ENCODE results near the gene SUN1. TPM values are rescaled to one million over a fixed set of nuclear protein-coding genes. Genes with fewer than 3 reads are reported as not detected.
A peak's percentile ranks its signal among the peaks of the same experiment; 100 is the strongest.

The SUN1 gene
- total RNA-seq, 1 experiment from 2014 or later = 158 TPM

- TF ChIP-seq HMGXB4 (CRISPR knock-in tag; IDR thresholded peaks at IDR 0.05) (no peak), RORB (CRISPR knock-in tag; IDR thresholded peaks at IDR 0.05) (no peak), FOXK1 (CRISPR knock-in tag; IDR thresholded peaks at IDR 0.05) (peak; percentile 98), PRDM15 (CRISPR knock-in tag; IDR thresholded peaks at IDR 0.05) (peak; percentile 59), SMAD3 (CRISPR knock-in tag; IDR thresholded peaks at IDR 0.05; ENCODE audit: borderline replicate concordance) (peak; percentile 94), JUN (CRISPR knock-in tag; IDR thresholded peaks at IDR 0.05) (peak; percentile 88), KAT7 (CRISPR knock-in tag; IDR thresholded peaks at IDR 0.05; ENCODE audit: borderline replicate concordance) (peak; percentile 76; the same call in 1 of the 2 replicates), TCF7 (CRISPR knock-in tag; IDR thresholded peaks at IDR 0.05; ENCODE audit: low read depth) (0 out of 2 replicates have a peak, but pooled peaks have one; percentile 45), FOXP4 (CRISPR knock-in tag; IDR thresholded peaks at IDR 0.05) (peak; percentile 98), E2F5 (CRISPR knock-in tag; IDR thresholded peaks at IDR 0.05) (peak; percentile 81; the same call in 1 of the 2 replicates), NR2C2 (CRISPR knock-in tag; IDR thresholded peaks at IDR 0.05) (peak; percentile 74), ZNF219 (CRISPR knock-in tag; IDR thresholded peaks at IDR 0.05; ENCODE audit: borderline replicate concordance) (peak; percentile 70; the same call in 1 of the 2 replicates), CTCF (IDR thresholded peaks at IDR 0.05) (peak; percentile 82), RELA (CRISPR knock-in tag; IDR thresholded peaks at IDR 0.05; ENCODE audit: borderline replicate concordance) (peak; percentile 85; the same call in 1 of the 2 replicates), MLX (CRISPR knock-in tag; IDR thresholded peaks at IDR 0.05) (0 out of 2 replicates have a peak, but pooled peaks have one; percentile 83), SOX15 (CRISPR knock-in tag; IDR thresholded peaks at IDR 0.05) (no peak), PREB (CRISPR knock-in tag; IDR thresholded peaks at IDR 0.05; ENCODE audit: borderline replicate concordance) (0 out of 2 replicates have a peak, but pooled peaks have one; percentile 66), MYBL2 (CRISPR knock-in tag; IDR thresholded peaks at IDR 0.05) (peak; percentile 59; the same call in 1 of the 2 replicates), CREM (CRISPR knock-in tag; IDR thresholded peaks at IDR 0.05) (0 out of 2 replicates have a peak, but pooled peaks have one; percentile 83), TP53 (CRISPR knock-in tag; IDR thresholded peaks at IDR 0.05) (peak; percentile 93), NFE2L1 (CRISPR knock-in tag; IDR thresholded peaks at IDR 0.05) (peak; percentile 93; the same call in 1 of the 2 replicates), GTF2I (CRISPR knock-in tag; conservative IDR thresholded peaks at IDR 0.05) (no peak), TEAD1 (CRISPR knock-in tag; IDR thresholded peaks at IDR 0.05) (peak; percentile 99)
These were observed 41.2 kb downstream of the SUN1 start (continued) for GRCh38 chr7:873367-874002.
